ENCODE results near the gene PRSS53. TPM values are rescaled to one million over a fixed set of nuclear protein-coding genes. Genes with fewer than 3 reads are reported as not detected.

PRSS53 gene
- polyA plus RNA-seq, 4 donors: 0.59 to 2.1 (median 1.1) TPM

GRCh38 chr16:31080035-31080629, 8.6 kb downstream of the PRSS53 start:
- DNase-seq (ENCODE audit: low read depth in 4 of 4, low spot score in 3 of 4): no peak

GRCh38 chr16:31079342-31079944, 9.3 kb downstream of the PRSS53 start:
- DNase-seq (ENCODE audit: low read depth in 4 of 4, low spot score in 3 of 4): no peak

GRCh38 chr16:31078597-31079341, 10.0 kb downstream of the PRSS53 start:
- no peak for DNase-seq (ENCODE audit: low read depth in 4 of 4, low spot score in 3 of 4)

GRCh38 chr16:31077592-31078396, 10.9 kb downstream of the PRSS53 start:
- DNase-seq (ENCODE audit: low read depth in 4 of 4, low spot score in 3 of 4): no peak

- DNase-seq (ENCODE audit: low read depth in 4 of 4, low spot score in 3 of 4): no peak
These were observed 11.7 kb downstream of the PRSS53 start for GRCh38 chr16:31077024-31077423.

- DNase-seq (ENCODE audit: low read depth in 4 of 4, low spot score in 3 of 4): no peak
These were observed 12.4 kb downstream of the PRSS53 start for GRCh38 chr16:31076319-31076718.

- no peak for DNase-seq (ENCODE audit: low read depth in 4 of 4, low spot score in 3 of 4)
These were observed 13.9 kb downstream of the PRSS53 start for GRCh38 chr16:31074814-31075183.

- peak; percentile 95 to 97 (median 96) for DNase-seq (ENCODE audit: low read depth in 4 of 4, low spot score in 3 of 4)
These were observed 14.6 kb downstream of the PRSS53 start, which contains the start of the genes ZNF646 and ZNF668 for GRCh38 chr16:31073970-31074813. TSS of gene ZNF646 (plus strand) at chr16:31074422. CDS start at chr16:31076325, 1,903 bp downstream. TSS of gene ZNF668 (minus strand) at chr16:31074240. CDS start at chr16:31064459, 9,781 bp downstream.

GRCh38 chr16:31073142-31073969, 15.4 kb downstream of the PRSS53 start:
- peak; percentile 81 to 87 (median 84) for DNase-seq (ENCODE audit: low read depth in 4 of 4, low spot score in 3 of 4)

GRCh38 chr16:31072540-31073141, 16.1 kb downstream of the PRSS53 start:
- DNase-seq (ENCODE audit: low read depth in 4 of 4, low spot score in 3 of 4): no peak

GRCh38 chr16:31071861-31072260, 16.9 kb downstream of the PRSS53 start:
- no peak for DNase-seq (ENCODE audit: low read depth in 4 of 4, low spot score in 3 of 4)

- DNase-seq (ENCODE audit: low read depth in 4 of 4, low spot score in 3 of 4): no peak
These were observed 21.4 kb downstream of the PRSS53 start for GRCh38 chr16:31067342-31067741.

- DNase-seq (ENCODE audit: low read depth in 4 of 4, low spot score in 3 of 4): no peak
These were observed 23.8 kb downstream of the PRSS53 start for GRCh38 chr16:31064882-31065461.

GRCh38 chr16:31063843-31064611, 24.7 kb downstream of the PRSS53 start:
- DNase-seq (ENCODE audit: low read depth in 4 of 4, low spot score in 3 of 4): no peak

- no peak for DNase-seq (ENCODE audit: low read depth in 4 of 4, low spot score in 3 of 4)
These were observed 25.3 kb downstream of the PRSS53 start for GRCh38 chr16:31063495-31063842.

GRCh38 chr16:31061813-31062440, 26.8 kb downstream of the PRSS53 start:
- DNase-seq (ENCODE audit: low read depth in 4 of 4, low spot score in 3 of 4): no peak

- no peak for DNase-seq (ENCODE audit: low read depth in 4 of 4, low spot score in 3 of 4)
These were observed 27.5 kb downstream of the PRSS53 start for GRCh38 chr16:31061126-31061812.

Measured in left renal pelvis (tissue), 4 donors.